HG03469 (cell line): ENCODE measurements around the gene HAO2.
"Not testable (repeated sequence)": the region's sequence is repeated elsewhere in the genome, so short reads cannot be mapped to it uniquely, and the experiment has no call there.

ENCODE experiments used
- ATAC-seq: cut with Tn5 transposase; IDR thresholded peaks from one replicate; pipeline ENCODE4 v1.9.1; 2021; ENCODE audit warnings: mild to moderate bottlenecking, moderate library complexity, moderate number of reproducible peaks; ENCODE audit not compliant: unreplicated experiment

Gene HAO2

GRCh38 chr1:119368554-119368953, at the start of gene HAO2:
Gene HAO2, plus strand, starts transcription at chr1:119368785. Its CDS starts 12,301 bp downstream, at chr1:119381086.
- ATAC-seq = no peak

- no peak for ATAC-seq
These were observed 48.5 kb upstream of the HAO2 start for GRCh38 chr1:119320100-119320499.

GRCh38 chr1:119321666-119322419, 46.7 kb upstream of the HAO2 start:
- no peak for ATAC-seq

GRCh38 chr1:119323216-119323982, 45.2 kb upstream of the HAO2 start:
- peak; percentile 91 for ATAC-seq

- ATAC-seq = no peak
These were observed 44.4 kb upstream of the HAO2 start for GRCh38 chr1:119324198-119324597.

- no peak for ATAC-seq
These were observed 42.3 kb upstream of the HAO2 start for GRCh38 chr1:119326251-119326650.

- no peak for ATAC-seq
These were observed 41.5 kb upstream of the HAO2 start for GRCh38 chr1:119327094-119327449.

- ATAC-seq = no peak
These were observed 41.0 kb upstream of the HAO2 start for GRCh38 chr1:119327450-119328155.

- no peak for ATAC-seq
These were observed 38.8 kb upstream of the HAO2 start for GRCh38 chr1:119329541-119330461.

- no peak for ATAC-seq
These were observed 38.0 kb upstream of the HAO2 start for GRCh38 chr1:119330466-119331189.

- ATAC-seq = no peak
These were observed 37.4 kb upstream of the HAO2 start for GRCh38 chr1:119331190-119331515.

GRCh38 chr1:119331915-119332314, 36.7 kb upstream of the HAO2 start:
- ATAC-seq = no peak

GRCh38 chr1:119332622-119333021, 36.0 kb upstream of the HAO2 start:
- no peak for ATAC-seq

- ATAC-seq = no peak
These were observed 35.3 kb upstream of the HAO2 start for GRCh38 chr1:119333163-119333896.

- ATAC-seq = not testable (repeated sequence)
These were observed 34.7 kb upstream of the HAO2 start for GRCh38 chr1:119333897-119334250.

- no peak for ATAC-seq
These were observed 31.7 kb upstream of the HAO2 start for GRCh38 chr1:119336848-119337247.

- ATAC-seq = no peak
These were observed 30.6 kb upstream of the HAO2 start for GRCh38 chr1:119338004-119338403.

- ATAC-seq = no peak
These were observed 29.8 kb upstream of the HAO2 start for GRCh38 chr1:119338757-119339156.

GRCh38 chr1:119340861-119341261, 27.7 kb upstream of the HAO2 start:
- ATAC-seq = no peak
